GM12864 (cell line): Measurements from ENCODE around the gene TK2.
"Not testable (repeated sequence)": the region's sequence is repeated elsewhere in the genome, so short reads cannot be mapped to it uniquely, and the experiment has no call there.

Experiments
- DNase-seq: peaks from one replicate; pipeline ENCODE4 v3.0.0-alpha.2; 2011; ENCODE audit warnings: low read depth
- H3K4me3 ChIP-seq: 2 replicates; pipeline ENCODE4 v1.5.1; 2011; ENCODE audit warnings: mild to moderate bottlenecking, low read depth, low read length, control low read depth
- TF ChIP-seq, protein P1 (sequence below): IDR thresholded peaks from 2 replicates; pipeline ENCODE4 v1.5.1; 2011; ENCODE audit warnings: low read depth, mild to moderate bottlenecking, moderate library complexity, low read length, control low read depth, inconsistent platforms; ENCODE audit errors: missing control alignments

TK2 gene

DNA sequence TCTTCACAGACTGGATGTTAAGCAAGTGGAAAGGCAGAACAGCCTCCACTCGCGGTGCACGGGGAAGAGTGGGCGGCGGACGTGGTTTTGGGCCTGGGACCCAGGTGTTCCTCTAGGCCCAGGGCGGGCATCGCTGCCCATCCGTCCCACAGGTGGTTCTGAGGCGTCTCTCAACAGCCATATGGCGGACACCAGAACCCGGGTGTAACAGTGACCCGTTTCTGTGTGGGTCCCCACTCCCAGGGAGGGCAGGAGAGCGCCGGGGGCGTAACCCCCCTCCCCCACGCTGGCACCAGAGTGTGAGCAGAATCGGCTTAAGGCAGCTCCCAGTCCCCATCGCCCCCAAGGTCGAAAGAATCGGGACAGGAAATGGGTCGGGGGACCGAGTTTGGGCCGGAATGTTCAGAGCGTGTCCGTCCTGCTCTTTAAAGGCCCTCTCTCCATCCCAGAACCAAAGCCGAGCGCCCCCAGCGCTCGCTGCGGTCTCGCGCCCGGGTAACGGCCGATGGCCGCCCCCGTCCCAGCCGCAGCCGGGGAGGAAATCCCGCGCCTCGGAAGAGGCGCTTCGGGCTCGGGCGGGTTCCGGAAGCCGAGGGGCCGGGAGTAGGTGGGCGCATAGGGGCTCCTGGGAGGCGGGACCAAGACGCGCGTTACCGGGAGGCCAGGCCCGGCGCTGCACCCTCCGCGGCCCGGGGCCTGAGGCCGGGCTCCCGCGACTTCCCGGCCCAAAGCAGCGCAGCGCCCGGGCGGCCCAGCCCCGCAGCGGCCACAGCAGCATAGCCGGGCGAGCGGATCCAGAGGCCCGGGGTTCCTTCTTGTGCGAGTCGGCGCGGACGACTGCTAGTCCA lies at the start of gene TK2:
TSS of gene TK2 (minus strand) at position 839 of the 848 bp plus-strand sequence. CDS start at position 778, 61 bp downstream.
- TF ChIP-seq, protein P1, sequence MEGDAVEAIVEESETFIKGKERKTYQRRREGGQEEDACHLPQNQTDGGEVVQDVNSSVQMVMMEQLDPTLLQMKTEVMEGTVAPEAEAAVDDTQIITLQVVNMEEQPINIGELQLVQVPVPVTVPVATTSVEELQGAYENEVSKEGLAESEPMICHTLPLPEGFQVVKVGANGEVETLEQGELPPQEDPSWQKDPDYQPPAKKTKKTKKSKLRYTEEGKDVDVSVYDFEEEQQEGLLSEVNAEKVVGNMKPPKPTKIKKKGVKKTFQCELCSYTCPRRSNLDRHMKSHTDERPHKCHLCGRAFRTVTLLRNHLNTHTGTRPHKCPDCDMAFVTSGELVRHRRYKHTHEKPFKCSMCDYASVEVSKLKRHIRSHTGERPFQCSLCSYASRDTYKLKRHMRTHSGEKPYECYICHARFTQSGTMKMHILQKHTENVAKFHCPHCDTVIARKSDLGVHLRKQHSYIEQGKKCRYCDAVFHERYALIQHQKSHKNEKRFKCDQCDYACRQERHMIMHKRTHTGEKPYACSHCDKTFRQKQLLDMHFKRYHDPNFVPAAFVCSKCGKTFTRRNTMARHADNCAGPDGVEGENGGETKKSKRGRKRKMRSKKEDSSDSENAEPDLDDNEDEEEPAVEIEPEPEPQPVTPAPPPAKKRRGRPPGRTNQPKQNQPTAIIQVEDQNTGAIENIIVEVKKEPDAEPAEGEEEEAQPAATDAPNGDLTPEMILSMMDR: peak; percentile 33
- peak within 1 kb of the TSS; percentile 60 for H3K4me3 ChIP-seq
- no peak for DNase-seq

DNA sequence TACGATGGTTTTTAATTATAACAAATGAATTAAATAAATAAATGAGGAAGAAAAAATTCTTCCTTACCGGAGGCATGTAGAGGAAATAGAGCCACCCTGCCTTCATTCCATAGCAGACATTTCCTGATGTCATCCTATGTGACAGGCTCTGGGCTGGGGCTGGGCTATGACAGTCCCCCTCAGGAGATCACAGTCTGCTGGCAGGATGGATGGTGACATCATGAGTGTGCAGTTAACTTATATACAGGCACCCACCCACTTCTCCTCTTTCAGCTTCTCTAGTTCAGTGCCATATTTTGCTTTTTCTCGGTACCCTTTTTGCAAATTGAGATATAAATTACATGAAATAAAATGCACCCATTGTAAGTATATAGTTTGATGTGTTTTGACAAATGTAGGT lies 48.2 kb upstream of the TK2 start:
- TF ChIP-seq, protein P1: no peak
- no peak for DNase-seq

DNA sequence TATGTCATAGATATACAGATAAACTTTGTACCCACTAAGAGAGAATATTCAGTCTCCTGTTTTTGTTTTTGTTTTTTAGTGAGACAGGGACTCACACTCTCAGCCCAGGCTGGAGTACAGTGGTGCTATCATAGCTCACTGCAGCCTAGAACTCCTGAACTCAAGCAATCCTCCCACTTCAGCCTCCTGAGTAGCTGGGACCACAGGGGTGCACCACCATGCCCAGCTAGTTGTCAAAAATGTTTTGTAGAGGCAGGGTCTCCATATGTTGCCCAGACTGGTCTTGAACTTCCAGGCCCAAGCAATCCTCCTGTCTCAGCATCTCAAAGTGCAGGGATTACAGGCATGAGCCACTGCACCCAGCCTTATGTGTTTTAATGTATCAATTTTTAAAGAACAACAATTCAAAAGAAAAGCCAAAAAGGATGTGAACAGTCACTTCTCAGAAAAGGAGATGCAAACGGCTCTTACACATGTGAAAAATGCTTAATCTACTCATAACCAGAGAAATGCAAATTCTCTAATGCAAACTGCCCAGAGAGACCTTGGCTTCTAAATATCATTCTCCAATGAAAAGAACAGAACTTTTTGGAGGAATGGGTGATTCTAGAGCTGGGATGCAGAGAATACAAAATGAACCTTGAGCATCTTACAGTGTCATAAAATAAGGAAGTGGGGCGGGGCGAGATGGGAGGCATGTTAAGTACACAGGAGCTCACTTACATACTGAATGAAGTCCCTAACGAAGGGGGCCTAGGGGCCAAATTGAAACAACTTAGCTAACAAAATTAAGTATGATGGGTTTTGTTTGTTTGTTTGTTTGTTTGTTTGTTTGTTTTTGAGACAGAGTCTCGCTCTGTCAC lies 47.3 kb upstream of the TK2 start:
- H3K4me3 ChIP-seq: no peak overlapping the region
- no peak for DNase-seq

More for the DNA sequence above, 48.2 kb upstream of the TK2 start:
- H3K4me3 ChIP-seq: no peak overlapping the region

DNA sequence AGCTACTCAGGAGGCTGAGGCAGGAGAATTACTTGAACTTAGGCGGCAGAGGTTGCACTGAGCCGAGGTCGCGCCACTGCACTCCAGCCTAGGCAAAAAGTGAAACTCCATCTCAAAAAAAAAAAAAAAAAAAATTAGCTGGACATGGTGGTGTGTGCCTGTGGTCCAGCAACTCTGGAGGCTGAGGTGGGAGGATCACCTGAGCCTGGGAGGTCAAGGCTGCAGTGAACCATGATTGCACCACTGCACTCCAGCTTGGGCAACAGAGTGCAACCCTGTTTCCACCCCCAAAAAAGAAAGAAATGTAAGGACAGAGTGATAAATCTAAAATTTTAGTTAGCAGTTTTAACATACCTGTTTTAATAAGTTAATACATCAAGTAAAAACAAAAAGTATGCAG lies 46.6 kb upstream of the TK2 start:
- not testable (repeated sequence) for DNase-seq, H3K4me3 ChIP-seq

More for the DNA sequence above, 47.3 kb upstream of the TK2 start:
- TF ChIP-seq, protein P1: no peak

DNA sequence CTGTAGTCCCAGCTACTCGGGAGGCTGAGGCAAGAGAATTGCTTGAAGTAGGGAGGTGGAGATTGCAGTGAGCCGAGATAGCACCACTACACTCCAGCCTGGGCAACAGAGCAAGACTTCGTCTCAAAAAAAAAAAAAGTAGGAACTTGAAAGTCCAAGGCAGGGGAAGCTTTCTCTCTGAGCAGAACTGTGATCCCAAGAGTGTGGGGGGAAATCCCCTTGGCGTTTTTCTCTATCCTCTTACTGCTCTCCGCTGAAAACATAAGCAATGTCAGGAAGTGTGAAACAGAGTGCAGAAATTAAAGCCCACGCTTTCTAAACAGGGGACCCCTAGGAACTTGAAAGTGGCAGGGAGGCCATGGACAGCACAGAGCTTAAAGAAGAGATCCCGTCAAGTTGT lies 44.8 kb upstream of the TK2 start:
- TF ChIP-seq, protein P1: no peak
- no peak for DNase-seq
- no peak overlapping the region for H3K4me3 ChIP-seq

DNA sequence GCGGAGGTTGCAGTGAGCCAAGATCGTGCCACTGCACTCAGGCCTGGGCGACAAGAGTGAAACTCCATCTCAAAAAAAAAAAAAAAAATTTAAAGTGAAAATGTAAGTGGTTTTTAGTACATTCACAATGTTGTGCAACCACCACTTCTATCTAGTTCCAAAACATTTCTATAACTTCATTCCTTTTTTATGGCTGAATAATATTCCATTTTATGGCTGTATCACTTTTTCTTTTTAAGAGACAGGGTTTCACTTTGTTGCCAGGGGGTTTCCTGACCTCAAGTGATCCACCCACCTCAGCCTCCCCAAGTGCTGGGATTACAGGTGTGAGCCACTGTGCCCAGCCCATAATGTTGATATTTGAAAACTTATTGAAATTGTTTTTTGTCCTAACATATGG lies 42.9 kb upstream of the TK2 start:
- no peak overlapping the region for H3K4me3 ChIP-seq
- no peak for DNase-seq
- TF ChIP-seq, protein P1: no peak

DNA sequence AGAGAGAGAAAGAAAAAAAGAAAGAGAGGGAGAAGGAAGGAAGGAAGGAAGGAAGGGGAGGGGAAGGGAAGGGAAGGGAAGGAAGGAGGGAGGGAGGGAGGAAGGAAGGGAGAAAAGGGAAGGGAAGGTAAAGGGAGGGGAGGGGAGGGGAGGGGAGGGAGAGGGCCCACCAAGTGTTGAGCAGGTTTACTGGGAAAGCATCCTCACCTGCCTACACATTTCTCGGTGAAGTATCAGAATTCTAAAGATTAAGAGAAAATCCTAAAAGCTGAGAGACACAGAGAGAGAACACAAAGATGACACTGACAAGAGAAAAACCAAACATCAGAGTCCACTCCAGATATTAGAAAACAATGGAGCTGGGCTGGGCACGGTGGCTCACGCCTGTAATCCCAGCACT lies 42.3 kb upstream of the TK2 start:
- TF ChIP-seq, protein P1: no peak
- DNase-seq: no peak
- no peak overlapping the region for H3K4me3 ChIP-seq
